SJCRH30 (cell line): Measurements from ENCODE around the gene TMTC3. TPM values are rescaled to one million over a fixed set of nuclear protein-coding genes. Genes with fewer than 3 reads are reported as not detected.
"Not testable (repeated sequence)": the region's sequence is repeated elsewhere in the genome, so short reads cannot be mapped to it uniquely, and the experiment has no call there.

Experiments used
- DNase-seq, 2 experiments: peaks; one replicate each; pipeline ENCODE4 v3.0.0-alpha.2; 2015 to 2020
- H3K27ac ChIP-seq: fragments of 250-450 bp; sonication (Bioruptor Pico); 2 replicates; pipeline ENCODE4 v1.5.1; 2020; ENCODE audit warnings: mild to moderate bottlenecking, moderate library complexity
- H3K27me3 ChIP-seq: fragments of 250-450 bp; sonication (Bioruptor Pico); 2 replicates; pipeline ENCODE4 v1.5.1; 2020; ENCODE audit warnings: mild to moderate bottlenecking, moderate library complexity
- H3K36me3 ChIP-seq: fragments of 250-450 bp; sonication (Bioruptor Pico); 2 replicates; pipeline ENCODE4 v1.5.1; 2020; ENCODE audit warnings: mild to moderate bottlenecking, moderate library complexity
- H3K4me1 ChIP-seq: fragments of 250-450 bp; sonication (Bioruptor Pico); 2 replicates; pipeline ENCODE4 v1.5.1; 2020; ENCODE audit warnings: mild to moderate bottlenecking, moderate library complexity
- H3K4me3 ChIP-seq: fragments of 250-450 bp; sonication (Bioruptor Pico); 2 replicates; pipeline ENCODE4 v1.5.1; 2020; ENCODE audit warnings: mild to moderate bottlenecking, moderate library complexity
- H3K9me3 ChIP-seq: fragments of 250-450 bp; sonication (Bioruptor Pico); replicated peaks from 2 replicates; pipeline ENCODE4 v1.5.1; 2020; ENCODE audit warnings: mild to moderate bottlenecking, moderate library complexity
- total RNA-seq: library from RNA; depleted of rRNA; stranded (reverse); fragments of >200 nt; shearing (Covaris generic); gene quantifications from 2 replicates; pipeline ENCODE4 v1.2.3, GENCODE V29; 2014

TMTC3 gene
- total RNA-seq, 1 experiment from 2014 or later = 52.7 TPM

DNA sequence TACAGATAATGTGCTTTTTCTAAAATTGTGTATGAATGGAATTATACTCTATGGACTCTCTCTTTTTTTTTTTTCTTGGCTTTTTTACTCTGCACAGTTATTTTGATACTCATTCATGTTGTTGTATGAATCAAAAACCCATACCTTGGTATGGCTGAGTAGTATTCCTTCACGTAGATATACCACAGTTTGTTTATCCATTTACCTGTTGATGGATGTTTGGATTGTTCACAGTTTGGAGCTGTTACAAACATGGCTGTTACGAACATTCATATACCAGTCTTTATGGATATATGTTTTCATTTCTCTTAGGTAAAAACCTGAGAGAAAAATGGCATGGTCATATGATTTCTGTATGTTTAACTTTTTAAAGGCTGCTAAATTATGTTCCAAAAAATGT is 43.2 kb downstream of the TMTC3 start:
- H3K4me3 ChIP-seq = no peak overlapping the region

DNA sequence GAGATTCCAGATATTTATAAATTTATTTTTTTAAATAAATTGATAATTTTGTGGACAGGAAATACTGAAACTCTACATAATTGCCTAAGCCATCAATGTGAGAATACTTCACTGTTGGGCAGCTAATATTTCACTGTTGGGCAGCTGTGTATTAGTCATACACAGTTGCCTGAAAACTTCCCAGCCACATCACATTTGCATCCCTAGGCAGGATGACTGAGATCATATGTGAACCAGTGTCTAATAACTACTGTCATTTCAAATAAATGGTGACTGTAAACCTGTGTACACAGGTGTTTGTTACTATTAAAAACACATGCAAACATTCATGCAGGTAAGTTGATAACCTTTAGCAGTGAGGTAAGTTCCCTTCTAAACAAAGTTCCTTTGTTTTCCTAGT is 43.9 kb downstream of the TMTC3 start:
- peak; percentile 59 to 78 for DNase-seq
- Histone ChIP-seq H3K36me3 (peaks cover 3% of the 10 kb centered on the region), H3K27ac (peak overlapping the region; percentile 73), H3K4me3 (no peak overlapping the region), H3K4me1 (peaks cover 14% of the 10 kb centered on the region), H3K27me3 (no peaks in the 10 kb centered on the region), H3K9me3 (no peaks in the 10 kb centered on the region)

More for the DNA sequence above, 43.2 kb downstream of the TMTC3 start:
- Histone ChIP-seq H3K36me3 (peaks cover 4% of the 10 kb centered on the region), H3K27ac (peak overlapping the region; percentile 73), H3K27me3 (no peaks in the 10 kb centered on the region), H3K9me3 (no peaks in the 10 kb centered on the region), H3K4me1 (peaks cover 14% of the 10 kb centered on the region)
- DNase-seq = no peak

DNA sequence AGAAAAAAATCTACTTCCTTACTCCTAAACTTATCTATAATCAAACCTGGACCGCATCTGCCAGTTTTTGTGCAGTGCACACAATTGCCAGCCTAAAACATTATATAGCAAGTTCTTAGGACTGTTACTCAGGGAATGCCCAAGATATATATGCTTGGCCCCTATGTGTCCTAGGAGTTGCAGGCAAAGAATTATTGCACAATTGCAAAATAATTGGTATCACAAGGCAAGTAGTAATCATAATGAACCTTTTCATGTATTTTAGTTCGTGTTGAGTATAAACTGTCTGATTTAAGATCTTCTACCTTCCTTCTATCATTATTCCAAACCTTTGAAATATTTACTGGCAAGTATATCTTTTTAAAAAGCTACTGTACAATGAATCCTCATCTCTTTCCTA is 45.5 kb downstream of the TMTC3 start:
- Histone ChIP-seq H3K4me1 (peaks cover 14% of the 10 kb centered on the region), H3K4me3 (no peak overlapping the region), H3K9me3 (no peaks in the 10 kb centered on the region), H3K36me3 (peaks cover 8% of the 10 kb centered on the region), H3K27me3 (no peaks in the 10 kb centered on the region), H3K27ac (no peak overlapping the region)
- DNase-seq = no peak

DNA sequence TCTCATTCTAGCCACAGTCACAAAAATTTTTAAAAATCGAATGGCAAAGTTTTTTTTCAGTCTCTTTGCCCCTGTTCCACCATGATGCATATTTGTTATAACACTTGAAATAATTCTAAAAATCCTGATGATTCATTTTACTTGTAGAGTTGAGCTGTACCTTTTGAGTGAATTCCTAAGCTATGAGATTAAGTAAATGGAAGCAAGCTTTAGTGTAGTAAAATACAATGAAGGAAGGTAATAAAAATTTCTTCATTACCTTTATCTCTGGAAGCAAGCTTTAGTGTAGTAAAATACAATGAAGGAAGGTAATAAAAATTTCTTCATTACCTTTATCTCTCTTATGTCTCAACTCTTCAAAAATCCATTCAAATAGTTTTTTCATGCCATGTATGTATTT is 46.1 kb downstream of the TMTC3 start:
- no peak overlapping the region for H3K4me3 ChIP-seq
- peaks cover 14% of the 10 kb centered on the region for H3K4me1 ChIP-seq
- H3K36me3 ChIP-seq = peaks cover 12% of the 10 kb centered on the region
- no peaks in the 10 kb centered on the region for H3K9me3 ChIP-seq
- H3K27ac ChIP-seq = no peak overlapping the region
- no peak for DNase-seq
- no peaks in the 10 kb centered on the region for H3K27me3 ChIP-seq

DNA sequence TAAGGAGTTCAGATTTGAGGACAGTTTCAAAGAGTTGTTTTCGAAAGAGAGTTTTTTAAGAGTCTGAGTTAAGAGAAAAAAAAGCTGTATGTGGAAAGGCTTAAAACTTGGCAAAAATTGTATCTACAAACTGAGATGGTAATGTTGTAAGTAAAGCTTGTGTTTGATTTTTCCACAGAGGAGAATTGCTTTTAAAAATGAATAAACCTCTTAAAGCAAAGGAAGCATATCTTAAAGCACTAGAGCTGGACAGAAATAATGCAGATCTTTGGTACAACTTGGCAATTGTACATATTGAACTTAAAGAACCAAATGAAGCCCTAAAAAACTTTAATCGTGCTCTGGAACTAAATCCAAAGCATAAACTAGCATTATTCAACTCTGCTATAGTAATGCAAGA is 50.3 kb downstream of the TMTC3 start:
- H3K27ac ChIP-seq = no peak overlapping the region
- peaks cover 21% of the 10 kb centered on the region for H3K36me3 ChIP-seq
- H3K9me3 ChIP-seq = no peaks in the 10 kb centered on the region
- H3K4me3 ChIP-seq = no peak overlapping the region
- no peak for DNase-seq
- no peaks in the 10 kb centered on the region for H3K4me1 ChIP-seq
- H3K27me3 ChIP-seq = no peaks in the 10 kb centered on the region

DNA sequence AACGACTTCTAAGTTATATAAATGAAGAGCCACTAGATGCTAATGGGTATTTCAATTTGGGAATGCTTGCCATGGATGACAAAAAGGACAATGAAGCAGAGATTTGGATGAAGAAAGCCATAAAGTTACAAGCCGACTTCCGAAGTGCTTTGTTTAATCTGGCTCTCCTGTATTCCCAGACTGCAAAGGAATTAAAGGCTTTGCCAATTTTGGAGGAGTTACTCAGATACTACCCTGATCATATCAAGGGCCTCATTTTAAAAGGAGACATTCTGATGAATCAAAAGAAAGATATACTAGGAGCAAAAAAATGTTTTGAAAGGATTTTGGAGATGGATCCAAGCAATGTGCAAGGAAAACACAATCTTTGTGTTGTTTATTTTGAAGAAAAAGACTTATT is 52.8 kb downstream of the TMTC3 start:
- H3K4me3 ChIP-seq = no peak overlapping the region
- H3K27me3 ChIP-seq = no peaks in the 10 kb centered on the region
- H3K9me3 ChIP-seq = no peaks in the 10 kb centered on the region
- H3K27ac ChIP-seq = no peak overlapping the region
- DNase-seq = no peak
- H3K4me1 ChIP-seq = no peaks in the 10 kb centered on the region
- H3K36me3 ChIP-seq = peaks cover 21% of the 10 kb centered on the region

DNA sequence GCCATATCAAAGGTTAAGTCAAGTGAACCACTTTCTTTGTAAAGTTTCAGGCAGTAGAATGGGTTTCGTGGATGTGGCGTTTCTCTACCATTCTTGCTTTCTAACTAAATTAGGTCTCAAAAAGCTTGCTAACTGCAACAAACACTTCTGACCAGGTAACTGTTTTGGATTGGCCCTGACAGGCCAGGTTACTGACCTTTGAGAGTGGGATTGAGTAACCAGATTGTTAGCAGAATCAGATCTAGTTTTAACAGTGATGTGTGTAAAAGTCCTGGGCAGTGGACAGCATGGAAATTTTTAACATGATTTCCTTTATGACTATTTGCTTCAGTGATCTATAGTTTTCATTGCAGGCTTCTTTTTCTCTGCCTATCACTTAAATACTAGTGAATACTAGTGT is 57.9 kb downstream of the TMTC3 start:
- Histone ChIP-seq H3K4me1 (no peaks in the 10 kb centered on the region), H3K27ac (no peak overlapping the region), H3K9me3 (no peaks in the 10 kb centered on the region), H3K4me3 (no peak overlapping the region), H3K36me3 (peaks cover 11% of the 10 kb centered on the region), H3K27me3 (no peaks in the 10 kb centered on the region)
- no peak for DNase-seq

DNA sequence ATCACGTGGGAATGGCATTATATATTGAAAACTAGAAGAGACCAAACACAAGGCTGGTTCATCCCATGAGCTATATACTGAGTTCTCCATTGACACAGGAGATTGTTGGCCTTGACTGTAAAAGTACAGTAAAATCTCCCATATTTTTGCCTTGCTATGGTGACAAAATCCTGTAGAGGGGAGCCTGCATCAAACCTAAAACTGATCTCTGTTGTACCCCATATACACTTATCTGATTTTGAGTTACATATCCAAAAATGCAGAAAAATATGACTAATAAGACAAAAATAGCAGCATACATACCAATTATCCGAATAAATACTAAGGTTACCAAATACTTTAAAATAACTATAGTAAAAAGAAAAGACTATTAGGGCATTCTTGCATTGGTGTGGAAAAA is 60.4 kb downstream of the TMTC3 start:
- DNase-seq = no peak

DNA sequence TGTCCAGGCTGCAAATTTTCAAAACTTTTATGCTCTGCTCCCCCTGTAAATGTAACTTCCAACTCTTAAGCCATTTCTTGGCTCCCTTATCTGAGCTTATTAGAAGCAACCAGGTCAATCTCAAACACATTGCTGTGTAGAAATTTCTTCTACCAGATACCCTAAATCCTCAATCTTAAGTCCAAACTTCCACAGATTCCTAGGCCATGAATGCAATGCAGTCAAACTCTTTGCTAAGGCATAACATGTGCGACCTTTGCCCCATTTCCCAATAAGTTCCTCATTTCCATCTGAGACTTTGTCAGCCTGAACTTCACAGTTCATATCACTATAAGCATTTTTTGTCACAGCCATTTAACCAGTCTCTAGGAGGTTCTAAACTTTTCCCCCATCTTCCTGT is 64.5 kb downstream of the TMTC3 start:
- Histone ChIP-seq H3K27ac (no peak overlapping the region), H3K27me3 (no peaks in the 10 kb centered on the region), H3K36me3 (no peaks in the 10 kb centered on the region), H3K4me1 (no peaks in the 10 kb centered on the region), H3K4me3 (no peak overlapping the region), H3K9me3 (no peaks in the 10 kb centered on the region)
- no peak for DNase-seq

More for the DNA sequence above, 60.4 kb downstream of the TMTC3 start:
- Histone ChIP-seq H3K27ac (no peak overlapping the region), H3K4me3 (no peak overlapping the region), H3K27me3 (no peaks in the 10 kb centered on the region), H3K9me3 (no peaks in the 10 kb centered on the region), H3K4me1 (no peaks in the 10 kb centered on the region), H3K36me3 (no peaks in the 10 kb centered on the region)

DNA sequence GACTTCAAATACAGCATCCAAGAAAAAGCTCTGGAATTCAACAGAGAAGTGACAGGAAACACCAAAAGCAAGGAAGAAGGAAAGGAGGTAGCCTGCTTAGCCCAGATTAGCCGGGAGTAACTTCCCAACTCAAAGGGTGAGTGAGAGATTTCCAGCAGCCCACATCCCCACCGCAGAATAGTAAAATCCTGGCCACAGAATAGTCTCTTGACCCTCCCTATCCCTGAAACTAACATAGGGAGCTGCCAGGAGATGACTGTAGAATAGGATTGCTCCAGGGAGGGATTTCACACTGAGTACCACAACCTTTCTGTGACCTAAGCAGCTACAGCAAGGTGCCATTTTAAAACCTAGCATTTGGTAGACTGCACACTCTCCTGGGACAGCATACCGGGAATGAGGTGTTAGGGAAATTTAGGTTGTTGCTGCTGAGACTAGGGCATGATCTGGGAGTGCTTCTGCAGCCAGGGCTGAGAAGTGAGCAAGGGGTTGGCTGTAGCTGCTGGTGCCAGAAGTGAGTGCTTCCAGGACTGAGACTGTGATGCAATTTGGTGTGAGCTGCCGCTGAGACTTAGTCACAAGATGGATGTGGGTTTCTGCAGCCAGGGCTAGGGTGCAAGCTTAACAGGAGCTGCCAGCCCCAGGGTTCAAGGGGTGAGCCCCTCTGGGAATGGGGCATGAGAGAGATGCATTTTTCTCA is 66.0 kb downstream of the TMTC3 start:
- H3K36me3 ChIP-seq = no peaks in the 10 kb centered on the region
- H3K27ac ChIP-seq = no peak overlapping the region
- no peak overlapping the region for H3K4me3 ChIP-seq
- DNase-seq = no peak
- H3K9me3 ChIP-seq = no peaks in the 10 kb centered on the region
- no peaks in the 10 kb centered on the region for H3K27me3 ChIP-seq
- H3K4me1 ChIP-seq = no peaks in the 10 kb centered on the region

DNA sequence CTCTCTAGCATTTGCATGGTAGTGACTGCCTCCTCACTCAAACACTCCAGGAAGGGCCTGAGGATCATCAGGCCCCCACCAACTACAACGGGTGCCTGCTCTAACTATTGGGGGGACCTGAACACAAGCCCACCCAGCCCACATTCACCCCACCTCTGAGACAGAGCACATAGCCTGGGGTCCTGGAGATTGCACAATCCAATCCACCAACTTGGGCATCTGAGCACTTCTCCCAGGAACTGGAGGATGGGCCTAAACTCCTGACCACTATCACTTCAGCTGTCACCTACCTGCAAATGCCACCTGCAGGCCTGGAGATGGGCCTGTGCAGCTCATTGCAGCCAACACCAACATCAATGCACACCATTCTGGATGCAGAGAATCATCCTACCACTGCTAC is 66.6 kb downstream of the TMTC3 start:
- no peaks in the 10 kb centered on the region for H3K27me3 ChIP-seq
- H3K9me3 ChIP-seq = no peaks in the 10 kb centered on the region
- H3K4me3 ChIP-seq = no peak overlapping the region
- no peak overlapping the region for H3K27ac ChIP-seq
- H3K4me1 ChIP-seq = no peaks in the 10 kb centered on the region
- no peaks in the 10 kb centered on the region for H3K36me3 ChIP-seq
- DNase-seq = no peak

DNA sequence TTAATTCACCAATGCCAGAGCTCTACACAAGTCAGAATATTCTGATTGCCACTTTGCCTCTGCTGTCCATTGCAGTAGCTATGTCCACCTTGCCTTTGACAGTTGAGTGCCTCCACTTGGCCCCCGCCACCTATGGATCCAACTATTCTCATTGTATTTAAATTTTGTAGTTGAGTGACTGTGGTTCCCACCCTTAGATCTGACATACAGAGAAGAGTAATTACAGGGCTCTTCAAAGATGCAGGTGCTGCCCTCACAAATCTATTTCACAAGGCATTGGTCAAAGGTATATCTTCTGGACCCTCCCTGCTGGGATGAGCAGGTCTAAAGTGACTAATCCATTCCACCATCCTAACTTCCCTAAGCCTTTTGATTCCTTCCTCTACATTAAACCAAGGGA is 68.2 kb downstream of the TMTC3 start:
- H3K4me3 ChIP-seq, H3K36me3 ChIP-seq, H3K4me1 ChIP-seq, H3K27me3 ChIP-seq, H3K9me3 ChIP-seq, DNase-seq, H3K27ac ChIP-seq: not testable (repeated sequence)

DNA sequence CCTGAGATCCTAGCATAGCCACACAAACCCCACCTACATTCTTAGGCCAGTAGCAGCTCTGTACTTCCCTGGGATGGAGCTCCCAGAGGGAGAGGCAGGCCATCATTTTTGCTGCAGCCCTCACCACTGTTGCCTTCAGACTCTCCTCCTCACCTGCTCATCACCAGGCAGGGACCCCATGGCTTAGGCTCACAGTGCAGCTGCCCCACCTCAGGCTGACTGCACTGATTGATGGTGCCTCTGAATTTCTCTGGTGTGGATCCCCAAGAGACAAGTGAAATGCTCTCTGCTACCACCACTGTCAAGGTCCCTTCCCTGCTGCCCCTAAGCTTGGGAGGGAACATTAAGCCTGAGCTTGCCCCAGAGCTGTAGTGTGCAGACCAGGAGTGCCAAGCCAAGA is 76.2 kb downstream of the TMTC3 start:
- H3K27me3 ChIP-seq = no peaks in the 10 kb centered on the region
- H3K4me3 ChIP-seq = no peak overlapping the region
- DNase-seq = no peak
- no peaks in the 10 kb centered on the region for H3K36me3 ChIP-seq
- H3K27ac ChIP-seq = no peak overlapping the region
- no peaks in the 10 kb centered on the region for H3K4me1 ChIP-seq
- no peaks in the 10 kb centered on the region for H3K9me3 ChIP-seq

DNA sequence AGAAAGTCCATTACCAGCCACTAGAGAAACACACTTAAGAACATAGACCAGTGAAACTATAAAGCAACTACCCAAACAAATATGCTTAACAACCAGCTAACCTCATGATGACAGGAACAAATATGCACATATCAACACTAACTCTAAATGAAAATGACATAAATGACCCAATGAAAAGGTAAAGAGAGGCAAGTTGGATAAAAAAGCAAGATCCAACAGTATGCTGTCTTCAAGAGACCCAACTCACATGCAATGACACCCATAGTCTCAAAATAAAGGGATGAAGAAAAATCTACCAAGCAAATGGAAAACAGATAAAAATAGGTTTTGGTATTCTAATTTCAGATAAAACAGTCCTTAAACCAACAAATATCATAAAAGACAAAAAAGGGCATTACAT is 77.8 kb downstream of the TMTC3 start:
- DNase-seq = no peak
- H3K4me1 ChIP-seq = no peaks in the 10 kb centered on the region
- H3K27ac ChIP-seq = no peak overlapping the region
- no peak overlapping the region for H3K4me3 ChIP-seq
- no peaks in the 10 kb centered on the region for H3K36me3 ChIP-seq
- H3K27me3 ChIP-seq = no peaks in the 10 kb centered on the region
- no peaks in the 10 kb centered on the region for H3K9me3 ChIP-seq

DNA sequence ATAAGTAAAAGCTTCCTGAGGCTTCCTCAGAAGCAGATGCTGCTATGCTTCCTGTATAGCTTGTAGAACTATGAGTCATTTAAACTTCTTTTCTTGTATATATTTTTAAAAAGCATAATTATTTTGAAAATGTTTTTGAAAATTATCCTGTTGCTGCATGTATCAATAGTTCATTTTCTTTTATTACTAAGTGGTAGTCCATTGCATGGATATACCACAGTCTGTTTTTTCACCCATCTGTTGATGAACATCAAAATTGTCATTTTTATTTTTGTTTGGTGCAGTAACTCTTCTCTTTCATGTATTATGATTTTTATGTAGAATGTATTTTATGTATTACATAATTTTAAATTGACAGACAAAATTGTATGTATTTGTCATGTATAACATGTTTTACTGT is 81.4 kb downstream of the TMTC3 start:
- H3K27ac ChIP-seq = no peak overlapping the region
- no peaks in the 10 kb centered on the region for H3K36me3 ChIP-seq
- no peak overlapping the region for H3K4me3 ChIP-seq
- no peak for DNase-seq
- H3K9me3 ChIP-seq = no peaks in the 10 kb centered on the region
- H3K4me1 ChIP-seq = no peaks in the 10 kb centered on the region
- H3K27me3 ChIP-seq = no peaks in the 10 kb centered on the region

DNA sequence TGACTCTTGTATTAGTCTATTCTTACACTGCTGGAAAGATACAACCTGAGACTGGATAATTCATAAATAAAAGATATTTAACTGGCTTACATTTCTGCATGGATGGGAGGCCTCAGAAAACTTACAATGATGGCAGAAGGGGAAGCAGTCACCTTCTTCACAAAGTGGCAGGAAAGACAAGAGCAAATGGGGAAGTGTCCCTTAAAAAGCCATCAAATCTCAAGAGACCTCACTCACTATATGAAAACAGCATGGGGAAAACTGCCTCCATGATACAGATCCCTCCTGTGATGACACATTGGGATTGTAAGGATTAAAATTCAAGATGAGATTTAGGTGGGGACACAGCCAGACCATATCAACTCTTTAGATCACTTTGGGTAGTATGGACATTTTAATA is 83.7 kb downstream of the TMTC3 start:
- H3K4me3 ChIP-seq = no peak overlapping the region
- H3K27ac ChIP-seq = no peak overlapping the region
- H3K4me1 ChIP-seq = no peaks in the 10 kb centered on the region
- H3K36me3 ChIP-seq = no peaks in the 10 kb centered on the region
- no peaks in the 10 kb centered on the region for H3K27me3 ChIP-seq
- no peak for DNase-seq
- H3K9me3 ChIP-seq = no peaks in the 10 kb centered on the region
